BE2C (cell line): ENCODE data around the gene CAPN14.

Experiments
- DNase-seq: peaks from one replicate; pipeline ENCODE4 v3.0.0-alpha.2; 2020
- H3K27me3 ChIP-seq: fragments of 250-450 bp; sonication (Bioruptor Pico); 2 replicates; pipeline ENCODE4 v1.5.1; 2020; ENCODE audit warnings: mild to moderate bottlenecking
- H3K36me3 ChIP-seq: fragments of 250-450 bp; sonication (Bioruptor Pico); 2 replicates; pipeline ENCODE4 v1.5.1; 2020; ENCODE audit warnings: mild to moderate bottlenecking
- H3K4me1 ChIP-seq: fragments of 250-450 bp; sonication (Bioruptor Pico); 2 replicates; pipeline ENCODE4 v1.5.1; 2020
- H3K4me3 ChIP-seq: 2 replicates; pipeline ENCODE4 v1.5.1; 2011; ENCODE audit warnings: low read depth, low read length
- H3K9me3 ChIP-seq: fragments of 250-450 bp; sonication (Bioruptor Pico); 2 replicates; pipeline ENCODE4 v1.5.1; 2020
- TF ChIP-seq, protein P1 (sequence below): IDR thresholded peaks from 2 replicates; pipeline ENCODE4 v1.5.1; 2012; ENCODE audit warnings: mild to moderate bottlenecking, low read depth, low read length

Gene CAPN14

DNA sequence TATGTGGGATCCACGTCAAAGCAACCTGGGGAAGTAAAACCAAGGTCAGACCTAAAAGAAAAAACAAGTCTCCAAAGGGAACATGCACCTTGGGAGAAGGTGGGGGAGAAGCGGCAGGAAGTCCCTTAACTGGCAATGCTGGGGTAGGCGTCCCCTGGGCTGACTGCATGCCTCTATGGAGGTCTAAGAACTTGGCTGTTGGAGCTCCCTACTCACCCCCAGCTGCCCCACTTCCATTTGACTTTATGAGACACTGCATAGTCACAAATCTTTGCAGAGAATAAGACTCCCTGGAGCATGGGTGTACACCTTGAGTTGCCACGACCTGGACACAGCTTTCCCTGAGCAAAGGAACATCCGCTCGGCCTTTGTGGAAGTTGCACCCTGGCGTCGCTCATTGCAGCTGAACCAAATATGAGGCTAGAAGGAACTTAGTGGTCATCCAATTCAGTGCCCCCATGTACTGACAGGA, 2.8 kb downstream of the CAPN14 start:
- TF ChIP-seq, protein P1, sequence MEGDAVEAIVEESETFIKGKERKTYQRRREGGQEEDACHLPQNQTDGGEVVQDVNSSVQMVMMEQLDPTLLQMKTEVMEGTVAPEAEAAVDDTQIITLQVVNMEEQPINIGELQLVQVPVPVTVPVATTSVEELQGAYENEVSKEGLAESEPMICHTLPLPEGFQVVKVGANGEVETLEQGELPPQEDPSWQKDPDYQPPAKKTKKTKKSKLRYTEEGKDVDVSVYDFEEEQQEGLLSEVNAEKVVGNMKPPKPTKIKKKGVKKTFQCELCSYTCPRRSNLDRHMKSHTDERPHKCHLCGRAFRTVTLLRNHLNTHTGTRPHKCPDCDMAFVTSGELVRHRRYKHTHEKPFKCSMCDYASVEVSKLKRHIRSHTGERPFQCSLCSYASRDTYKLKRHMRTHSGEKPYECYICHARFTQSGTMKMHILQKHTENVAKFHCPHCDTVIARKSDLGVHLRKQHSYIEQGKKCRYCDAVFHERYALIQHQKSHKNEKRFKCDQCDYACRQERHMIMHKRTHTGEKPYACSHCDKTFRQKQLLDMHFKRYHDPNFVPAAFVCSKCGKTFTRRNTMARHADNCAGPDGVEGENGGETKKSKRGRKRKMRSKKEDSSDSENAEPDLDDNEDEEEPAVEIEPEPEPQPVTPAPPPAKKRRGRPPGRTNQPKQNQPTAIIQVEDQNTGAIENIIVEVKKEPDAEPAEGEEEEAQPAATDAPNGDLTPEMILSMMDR: no peak
- Histone ChIP-seq H3K4me1 (no peaks in the 10 kb centered on the region), H3K36me3 (no peaks in the 10 kb centered on the region), H3K9me3 (no peaks in the 10 kb centered on the region), H3K4me3 (no peak overlapping the region), H3K27me3 (peaks cover 6% of the 10 kb centered on the region)
- no peak for DNase-seq

DNA sequence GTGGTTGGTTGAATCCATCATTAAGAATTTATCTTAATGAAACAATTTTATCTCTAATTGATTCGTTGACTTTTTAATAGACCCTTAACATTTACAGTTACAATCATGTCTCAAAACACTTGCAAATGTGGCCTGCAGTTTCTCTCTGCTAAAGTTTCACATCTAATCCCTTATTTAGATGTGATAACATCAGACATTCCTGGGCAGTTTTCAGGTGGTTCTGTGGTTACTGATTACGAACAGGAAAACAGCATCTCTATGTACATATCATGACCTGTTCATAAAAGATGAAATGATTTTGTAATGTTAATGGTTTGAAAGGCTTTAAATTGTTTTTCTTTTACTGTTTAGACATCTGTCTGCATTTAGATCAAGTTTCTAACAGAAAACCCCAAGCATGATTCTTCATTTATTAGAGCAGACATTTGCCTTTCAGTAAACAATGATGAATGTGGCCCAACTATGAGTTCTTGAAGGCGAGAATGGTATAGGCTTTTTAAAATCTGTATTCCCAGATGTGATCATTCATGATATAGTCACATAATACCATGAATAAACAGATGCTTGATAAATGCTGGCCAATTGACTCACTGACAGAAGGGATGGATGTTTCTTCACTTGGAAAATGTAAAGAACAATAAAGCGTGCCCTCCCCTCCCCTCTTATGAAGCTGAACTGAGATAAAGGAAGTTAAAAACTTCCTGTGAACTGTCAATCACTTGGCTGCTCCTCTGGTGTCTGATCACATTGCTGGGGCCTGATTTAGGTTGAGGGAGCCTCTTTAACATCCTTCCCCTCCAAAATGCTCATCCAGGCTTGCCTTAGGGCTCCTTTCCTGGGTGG, 3.5 kb downstream of the CAPN14 start:
- H3K4me3 ChIP-seq: no peak overlapping the region
- TF ChIP-seq, protein P1: no peak
- no peaks in the 10 kb centered on the region for H3K36me3 ChIP-seq
- no peaks in the 10 kb centered on the region for H3K4me1 ChIP-seq
- no peak for DNase-seq
- no peaks in the 10 kb centered on the region for H3K9me3 ChIP-seq
- H3K27me3 ChIP-seq: no peaks in the 10 kb centered on the region; the same call in 1 of the 2 replicates

DNA sequence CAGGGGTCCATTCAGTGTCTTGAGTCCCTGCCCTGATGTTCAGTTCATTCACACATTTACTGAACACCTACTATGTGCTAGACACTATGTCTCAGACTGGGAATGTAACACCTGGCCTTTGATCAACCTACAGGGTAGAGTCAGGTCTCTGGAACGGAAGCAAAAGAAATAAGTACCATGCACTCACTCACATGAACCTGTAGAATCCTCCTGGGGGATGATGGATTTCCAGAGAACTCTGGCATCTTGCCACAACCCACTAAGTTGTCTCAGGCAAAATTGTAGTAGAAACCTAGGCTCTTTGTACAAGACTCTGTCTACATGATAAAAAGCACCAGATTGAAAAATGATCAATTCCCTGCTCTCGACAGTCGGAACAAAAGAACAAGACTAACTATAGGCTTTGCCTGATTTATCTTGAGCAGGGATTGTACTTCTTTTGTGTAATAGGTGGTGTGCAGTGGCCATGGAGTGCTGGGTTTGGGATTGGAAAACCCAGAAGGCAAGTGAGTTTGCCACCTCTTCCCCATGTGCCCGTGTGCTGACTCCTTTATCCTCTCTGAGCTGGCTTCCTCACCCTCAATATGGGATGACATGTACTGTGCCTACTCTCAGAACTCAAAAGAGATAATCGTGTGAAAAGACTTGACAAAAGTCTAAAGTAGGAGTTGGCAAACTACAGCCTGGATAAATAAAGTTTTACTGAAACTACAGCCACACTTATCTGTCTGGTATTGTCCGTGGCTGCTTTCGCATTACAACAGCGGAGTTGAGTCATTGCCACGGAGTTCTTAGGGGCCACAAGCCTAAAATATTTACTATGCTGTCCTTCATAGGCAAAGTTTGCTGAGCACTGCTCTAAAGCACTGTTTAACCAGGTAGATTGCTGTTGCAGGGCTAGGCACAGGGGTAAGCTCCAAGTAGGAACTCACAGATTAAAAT, 4.4 kb downstream of the CAPN14 start:
- no peak for DNase-seq
- Histone ChIP-seq H3K36me3 (no peaks in the 10 kb centered on the region), H3K9me3 (no peaks in the 10 kb centered on the region), H3K4me1 (no peaks in the 10 kb centered on the region), H3K27me3 (no peaks in the 10 kb centered on the region), H3K4me3 (no peak overlapping the region)
- TF ChIP-seq, protein P1: no peak

DNA sequence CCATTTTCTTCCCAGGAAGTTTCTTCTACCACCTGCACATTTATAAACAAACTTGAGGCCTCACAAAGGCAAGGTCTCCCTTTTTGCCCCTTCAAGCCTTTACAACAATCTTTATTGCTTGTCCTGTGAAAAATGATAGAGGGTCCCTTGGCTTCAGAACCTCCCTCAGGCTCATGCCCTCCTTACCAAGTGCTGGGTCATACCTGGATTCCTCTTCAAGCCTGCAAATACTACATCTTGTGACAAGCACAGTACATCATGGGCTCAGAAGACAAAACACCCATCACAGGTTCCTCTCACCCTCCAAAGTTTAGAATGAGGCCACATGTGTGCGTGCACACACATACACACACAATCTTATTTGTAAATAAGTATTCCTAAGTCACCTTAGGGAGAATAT, 9.1 kb downstream of the CAPN14 start:
- DNase-seq: no peak
- H3K27me3 ChIP-seq: no peaks in the 10 kb centered on the region
- no peaks in the 10 kb centered on the region for H3K36me3 ChIP-seq
- no peaks in the 10 kb centered on the region for H3K4me1 ChIP-seq
- no peak overlapping the region for H3K4me3 ChIP-seq
- TF ChIP-seq, protein P1: no peak
- no peaks in the 10 kb centered on the region for H3K9me3 ChIP-seq

DNA sequence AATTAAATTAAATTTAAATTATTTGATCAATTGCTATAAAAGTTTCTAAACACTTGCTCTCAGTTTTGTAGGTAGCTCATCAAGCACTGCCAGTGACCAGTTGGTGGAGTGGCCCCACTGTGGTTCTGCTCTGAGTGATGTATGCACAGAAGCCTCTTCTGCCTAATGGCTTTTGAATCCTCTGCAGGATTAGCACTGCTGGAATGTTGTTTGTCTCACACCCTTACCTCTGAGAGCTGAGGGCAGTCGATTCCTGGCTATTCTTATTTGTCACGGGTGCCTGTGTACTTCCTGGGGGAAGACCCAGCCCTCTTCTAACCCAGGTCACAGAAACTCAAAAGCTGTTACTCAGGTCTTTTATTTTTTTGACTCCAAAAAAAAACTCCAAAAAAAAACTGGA, 9.5 kb downstream of the CAPN14 start:
- Histone ChIP-seq H3K4me1 (no peaks in the 10 kb centered on the region), H3K4me3 (no peak overlapping the region), H3K9me3 (no peaks in the 10 kb centered on the region), H3K27me3 (no peaks in the 10 kb centered on the region), H3K36me3 (no peaks in the 10 kb centered on the region)
- no peak for DNase-seq
- TF ChIP-seq, protein P1: no peak
